Vagina (tissue), 2 donors: ENCODE measurements around the gene DNAJB1.

Source experiments
- CTCF ChIP-seq, 3 experiments: fragments of 450-650 bp in 2 of 3; fragments of 200-600 bp in 1 of 3; sonication (generic) in 1 of 3; IDR thresholded peaks; one replicate each; pipeline ENCODE4 v1.5.1; 2017 to 2019; ENCODE audit warnings: antibody characterized with exemption in 3 of 3, mild to moderate bottlenecking in 2 of 3, moderate library complexity in 2 of 3
- POLR2A ChIP-seq, 2 donors: fragments of 450-650 bp; IDR thresholded peaks; one replicate each; pipeline ENCODE4 v1.6.1; 2017; ENCODE audit warnings: antibody characterized with exemption in 2 of 2, mild to moderate bottlenecking in 2 of 2, moderate library complexity in 2 of 2
- POLR2AphosphoS5 ChIP-seq, 2 donors: sonication (generic); formaldehyde crosslinking; IDR thresholded peaks; one replicate each; pipeline ENCODE4 v1.9.0; 2017; ENCODE audit warnings: antibody characterized with exemption in 2 of 2, mild to moderate bottlenecking in 2 of 2, low read depth in 1 of 2; ENCODE audit not compliant: insufficient read depth in 1 of 2

GRCh38 chr19:14536926-14537692 lies 18.9 kb upstream of the DNAJB1 start:
- TF ChIP-seq CTCF (IDR thresholded peaks at IDR 0.05) (no peak), POLR2AphosphoS5 (IDR thresholded peaks at IDR 0.05; ENCODE audit: insufficient read depth in 1 of 2, low read depth in 1 of 2) (peak in 1 of 2 donors; percentile 27), POLR2A (IDR thresholded peaks at IDR 0.05) (no peak)
